Psoas muscle (tissue), 8 donors: ENCODE results near the gene AP5Z1. TPM values are rescaled to one million over a fixed set of nuclear protein-coding genes. Genes with fewer than 3 reads are reported as not detected.

Source experiments
- ATAC-seq, 4 donors: fragments of 200-7000 bp; cut with Tn5 transposase; one replicate each; pipeline ENCODE4 v1.9.1; 2020; ENCODE audit warnings: moderate library complexity in 3 of 4, mild to moderate bottlenecking in 2 of 4
- DNase-seq, 2 donors: peaks; one replicate each; pipeline ENCODE4 v3.0.0-alpha.2; 2020
- H3K27ac ChIP-seq: fragments of 200-600 bp; one replicate; pipeline ENCODE4 v1.8.0; 2022
- H3K27me3 ChIP-seq, 3 donors: fragments of 200-600 bp in 1 of 3; one replicate each; pipeline versions ENCODE4 v1.6.1 to v1.8.0; 2013 to 2022; ENCODE audit warnings: low read length in 2 of 3, mild to moderate bottlenecking in 2 of 3, moderate library complexity in 1 of 3; ENCODE audit not compliant: insufficient read depth in 3 of 3
- H3K36me3 ChIP-seq, 2 donors: fragments of 200-600 bp in 1 of 2; one replicate each; pipeline versions ENCODE4 v1.6.1 to v1.8.0; 2013 to 2022; ENCODE audit warnings: low read depth in 1 of 2, mild to moderate bottlenecking in 1 of 2, moderate library complexity in 1 of 2; ENCODE audit not compliant: insufficient read depth in 1 of 2
- H3K4me1 ChIP-seq: fragments of 200-600 bp; one replicate; pipeline ENCODE4 v1.8.0; 2022
- H3K4me3 ChIP-seq: fragments of 200-600 bp; one replicate; pipeline ENCODE4 v1.8.0; 2022; ENCODE audit warnings: mild to moderate bottlenecking
- H3K9me3 ChIP-seq: fragments of 200-600 bp; one replicate; pipeline ENCODE4 v1.8.0; 2022
- CTCF ChIP-seq: fragments of 200-600 bp; IDR thresholded peaks from one replicate; pipeline ENCODE4 v1.8.0; 2022; ENCODE audit warnings: antibody characterized with exemption
- WGBS, 3 donors: extraction: QIAGEN DNeasy Blood & Tissue Kit; methylation state at CpG; one replicate each; pipeline versions ENCODE4 v1.1.6 to v1.1.7; 2013; 5-methylcytosine and 5-hydroxymethylcytosine counted together
- intact Hi-C, 2 donors: fragments of 100-400 bp; cut with DNase I; formaldehyde crosslinking; loops; one replicate each; pipeline versions ENCODE4 v1.11.0 to v1.14.2; 2022
- polyA plus RNA-seq, 3 donors: library from polyadenylated mRNA; stranded (reverse); fragments of 200-250 nt; gene quantifications; one replicate each; pipeline ENCODE4 v1.2.3, GENCODE V29; 2013
- total RNA-seq, 4 donors: library from RNA; stranded (reverse); fragmentation: NEBNext Ultra II Directional in 2 of 4; extraction: Animal tissue kit (Norgen Biotek cat#: 25700) in 2 of 4; gene quantifications; one replicate each; pipeline versions ENCODE4 v1.2.1 to v1.2.4, GENCODE V29; 2021 to 2023
- donor health status: healthy with polysubstance abuse.
- donor health status: DM: no; HTN: no; CAD: no; lungs with moderate emphysema.
- donor health status: Bipolar disorder and iron deficiency.
- donor health status: healthy.
- donor health status: DM: yes; HTN: yes; CAD: no.
- donor health status: DM: no; HTN: no; CAD: no.
- donor health status: DM: no; HTN: no; CAD: no.
- donor health status: DM: yes; HTN: yes; CAD: no.

AP5Z1 gene
- total and polyA plus RNA-seq, 7 donors: 6.6 to 20.1 (median 12.1) TPM

- WGBS, 3 donors: 73 to 84% (median 74%) methylated on average over 23 of the region's 23 CpGs
- Histone ChIP-seq H3K27me3 (no peaks in the 10 kb centered on the region), H3K36me3 (peaks cover 0 to 57% of the 10 kb centered on the region in 2 donors), H3K4me3 (no peak overlapping the region), H3K27ac (peak overlapping the region; percentile 54), H3K4me1 (peaks cover 13% of the 10 kb centered on the region), H3K9me3 (no peaks in the 10 kb centered on the region)
- no peak for DNase-seq
- no peak for ATAC-seq
- peak; percentile 13 for TF ChIP-seq CTCF
- intact Hi-C loops: no loop called here
Observed at GRCh38 chr7:4765776-4766490, 9.5 kb upstream of the AP5Z1 start.

DNA sequence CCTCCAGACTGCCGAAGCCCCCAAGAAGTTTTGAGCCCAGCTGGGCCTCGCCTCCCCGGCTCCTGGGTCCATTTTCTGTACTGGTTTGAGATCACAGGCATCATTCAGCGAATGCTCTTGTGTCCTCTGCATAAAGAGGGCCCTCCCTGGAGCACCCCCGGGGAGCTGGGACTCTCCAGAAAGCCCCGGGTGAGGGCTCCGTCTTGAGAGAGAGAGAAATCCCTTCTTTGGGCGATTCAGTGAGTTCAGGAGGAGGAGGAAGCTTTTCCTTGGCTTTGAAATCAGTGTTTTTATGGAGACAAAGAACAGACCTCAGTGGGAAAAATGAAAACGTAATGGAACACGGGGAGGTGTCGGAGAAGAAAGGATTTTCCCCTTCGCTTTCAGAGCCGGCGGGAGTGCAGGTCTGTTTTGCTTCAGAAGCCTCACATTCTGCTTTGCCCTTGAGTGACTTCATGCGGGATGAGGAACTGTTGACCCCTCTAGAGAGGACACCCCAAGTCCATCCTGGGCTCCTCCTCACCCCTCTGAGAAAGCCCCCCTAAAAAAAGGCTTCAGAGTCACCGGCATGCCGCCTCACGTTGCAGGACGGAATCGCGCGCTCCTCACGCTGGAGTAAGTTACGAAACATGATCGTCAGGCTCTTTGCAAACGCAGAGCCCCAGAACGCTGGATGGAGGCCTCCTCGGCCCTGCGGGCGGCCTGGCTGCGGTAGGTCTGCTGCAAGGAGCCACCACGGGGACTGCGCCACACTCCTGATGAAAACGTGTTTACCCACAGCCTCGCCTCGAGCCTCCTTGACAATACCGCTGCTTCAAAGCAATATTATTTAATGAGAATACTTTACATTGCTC, 8.5 kb upstream of the AP5Z1 start:
- no peaks in the 10 kb centered on the region for H3K27me3 ChIP-seq
- H3K4me3 ChIP-seq: no peak overlapping the region
- intact Hi-C loops: no loop called here
- ATAC-seq (no peak), DNase-seq (no peak)
- no peak for TF ChIP-seq CTCF
- H3K4me1 ChIP-seq: peaks cover 13% of the 10 kb centered on the region
- WGBS, 3 donors: 90 to 92% (median 91%) methylated on average over 37 of the region's 37 CpGs
- H3K36me3 ChIP-seq: peaks cover 0 to 47% of the 10 kb centered on the region in 2 donors
- H3K9me3 ChIP-seq: no peaks in the 10 kb centered on the region
- H3K27ac ChIP-seq: no peak overlapping the region

- DNase-seq: no peak
- intact Hi-C loops: no loop called here
- H3K36me3 ChIP-seq: peaks cover 0 to 27% of the 10 kb centered on the region in 2 donors
- ATAC-seq: peak; percentile 25 to 74 (median 52)
- H3K4me1 ChIP-seq: peaks cover 13% of the 10 kb centered on the region
- H3K4me3 ChIP-seq: peak overlapping the region; percentile 6
- no peaks in the 10 kb centered on the region for H3K27me3 ChIP-seq
- 45 to 72% (median 48%) methylated on average over 27 of the region's 27 CpGs for WGBS, 3 donors
- no peaks in the 10 kb centered on the region for H3K9me3 ChIP-seq
- no peak for TF ChIP-seq CTCF
- peak overlapping the region; percentile 69 for H3K27ac ChIP-seq
Observed at GRCh38 chr7:4768597-4769569, 6.5 kb upstream of the AP5Z1 start.

DNA sequence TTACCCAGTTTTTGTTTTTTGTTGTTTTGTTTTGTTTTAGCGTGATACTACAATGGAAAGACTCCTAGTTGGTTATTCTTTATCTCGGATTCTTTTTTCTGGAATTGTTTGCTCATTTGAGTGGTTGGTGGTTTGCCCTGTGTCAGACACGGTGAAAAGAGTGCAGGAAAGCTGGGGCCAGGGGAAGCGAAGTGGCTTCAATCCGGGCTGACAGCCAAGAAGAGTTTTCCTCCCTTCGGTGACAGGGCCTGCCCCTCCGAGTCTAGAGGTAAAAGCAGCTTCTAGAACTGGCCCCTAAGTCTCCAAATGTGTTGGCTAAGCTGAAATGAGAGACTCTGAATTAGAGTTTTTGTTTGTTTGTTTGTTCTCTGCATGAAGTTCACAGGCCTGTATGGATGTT, 5.7 kb upstream of the AP5Z1 start:
- Histone ChIP-seq H3K27me3 (no peaks in the 10 kb centered on the region), H3K9me3 (no peaks in the 10 kb centered on the region), H3K4me1 (peaks cover 13% of the 10 kb centered on the region), H3K36me3 (peaks cover 0 to 20% of the 10 kb centered on the region in 2 donors), H3K27ac (peak overlapping the region; percentile 69), H3K4me3 (no peak overlapping the region)
- WGBS, 3 donors: 40 to 47% (median 42%) methylated on average over 7 of the region's 7 CpGs
- intact Hi-C loops: no loop called here
- ATAC-seq (no peak), DNase-seq (no peak)
- no peak for TF ChIP-seq CTCF
